GM13977 (cell line): ENCODE results near the gene SHQ1.
A peak's percentile ranks its signal among the peaks of the same experiment; 100 is the strongest.

ENCODE experiments used
- DNase-seq: peaks from one replicate; pipeline ENCODE4 v3.0.0; 2012; ENCODE audit warnings: low spot score
- CTCF ChIP-seq: IDR thresholded peaks from 2 replicates; pipeline ENCODE4 v1.5.1; 2012; ENCODE audit warnings: mild to moderate bottlenecking, control low read depth; ENCODE audit not compliant: insufficient read depth; ENCODE audit errors: extremely low read depth, missing control alignments
- in situ Hi-C: fragments of 300-500 bp; cut with MboI; formaldehyde crosslinking; loops from one replicate; pipeline ENCODE4 v1.12.0; 2022; ENCODE audit warnings: low sequenced_read_pairs, low pct_unique_long_range_greater_than_20kb, mixed read lengths, inconsistent platforms; ENCODE audit not compliant: unreplicated experiment

Gene SHQ1

GRCh38 chr3:72847751-72848702, at the start of gene SHQ1:
Gene SHQ1 (minus strand): TSS chr3:72848445. CDS start chr3:72848340, 105 bp downstream.
- no peak for TF ChIP-seq CTCF
- in situ Hi-C loops = no loop called here
- DNase-seq = peak; percentile 88

- no peak for DNase-seq
- in situ Hi-C loops = no loop called here
- TF ChIP-seq CTCF = no peak
Measured at GRCh38 chr3:72897758-72898007, 49.4 kb upstream of the SHQ1 start.

- no peak for TF ChIP-seq CTCF
- in situ Hi-C loops = no loop called here
- DNase-seq = no peak
Measured at GRCh38 chr3:72896996-72897757, 48.9 kb upstream of the SHQ1 start.

- TF ChIP-seq CTCF = no peak
- in situ Hi-C loops = no loop called here
- no peak for DNase-seq
Measured at GRCh38 chr3:72894976-72895552, 46.8 kb upstream of the SHQ1 start.

GRCh38 chr3:72892870-72893269, 44.6 kb upstream of the SHQ1 start:
- peak; percentile 38 for TF ChIP-seq CTCF
- no peak for DNase-seq
- in situ Hi-C loops = no loop called here

GRCh38 chr3:72892081-72892775, 44.0 kb upstream of the SHQ1 start:
- DNase-seq = no peak
- no peak for TF ChIP-seq CTCF
- in situ Hi-C loops = no loop called here
